DMS114 treated with DMSO at 0.1 percent for 48 hours (cell line): Measurements from ENCODE around the gene TRIM41.
"Not testable (repeated sequence)": the region's sequence is repeated elsewhere in the genome, so short reads cannot be mapped to it uniquely, and the experiment has no call there.

Experiments used
- DNase-seq: peaks from one replicate; lab custom pipeline; 2025; ENCODE audit not compliant: unreplicated experiment; lab: John Stamatoyannopoulos, UW

TRIM41 gene

GRCh38 chr5:181223058-181223728, at the start of gene TRIM41:
Gene TRIM41, plus strand, starts transcription at chr5:181223281. Its CDS starts 719 bp downstream, at chr5:181224000.
- DNase-seq, result no peak

GRCh38 chr5:181173420-181174342, 49.4 kb upstream of the TRIM41 start:
- no peak for DNase-seq

GRCh38 chr5:181176254-181176952, 46.7 kb upstream of the TRIM41 start:
- no peak for DNase-seq

GRCh38 chr5:181177559-181177958, 45.5 kb upstream of the TRIM41 start:
- DNase-seq, result not testable (repeated sequence)

GRCh38 chr5:181181650-181182565, 41.2 kb upstream of the TRIM41 start:
- no peak for DNase-seq

GRCh38 chr5:181182651-181183050, 40.4 kb upstream of the TRIM41 start:
- DNase-seq, result no peak

GRCh38 chr5:181184845-181185216, 38.2 kb upstream of the TRIM41 start:
- DNase-seq, result no peak

GRCh38 chr5:181185560-181185959, 37.5 kb upstream of the TRIM41 start:
- no peak for DNase-seq

- no peak for DNase-seq
Observed at GRCh38 chr5:181186022-181186421, 37.1 kb upstream of the TRIM41 start.

- DNase-seq, result no peak
Observed at GRCh38 chr5:181186986-181187499, 36.0 kb upstream of the TRIM41 start.

- DNase-seq, result no peak
Observed at GRCh38 chr5:181187500-181188213, 35.4 kb upstream of the TRIM41 start.

- no peak for DNase-seq
Observed at GRCh38 chr5:181188700-181189362, 34.2 kb upstream of the TRIM41 start.

- no peak for DNase-seq
Observed at GRCh38 chr5:181189363-181189961, 33.6 kb upstream of the TRIM41 start.

GRCh38 chr5:181189962-181190710, 32.9 kb upstream of the TRIM41 start:
- no peak for DNase-seq

GRCh38 chr5:181190711-181191525, 32.2 kb upstream of the TRIM41 start:
- DNase-seq, result no peak

- DNase-seq, result no peak
Observed at GRCh38 chr5:181191526-181192336, 31.4 kb upstream of the TRIM41 start.
